Osteocyte (in vitro differentiated cells): ENCODE results near the gene RCOR1. TPM values are rescaled to one million over a fixed set of nuclear protein-coding genes. Genes with fewer than 3 reads are reported as not detected.

Experiments
- DNase-seq: peaks from one replicate; pipeline ENCODE4 v3.0.0; 2021; ENCODE audit warnings: mixed read lengths; ENCODE audit not compliant: unreplicated experiment; ENCODE audit errors: extremely low spot score
- H3K27ac Mint-ChIP-seq: one replicate; pipeline ENCODE4 v1.8.0; 2021; ENCODE audit warnings: mild to moderate bottlenecking, mixed read lengths; ENCODE audit not compliant: unreplicated experiment
- H3K27me3 Mint-ChIP-seq: one replicate; pipeline ENCODE4 v1.8.0; 2021; ENCODE audit warnings: mixed read lengths; ENCODE audit not compliant: unreplicated experiment
- H3K36me3 Mint-ChIP-seq: one replicate; pipeline ENCODE4 v1.8.0; 2021; ENCODE audit warnings: mixed read lengths; ENCODE audit not compliant: unreplicated experiment
- H3K4me1 Mint-ChIP-seq: one replicate; pipeline ENCODE4 v1.8.0; 2021; ENCODE audit warnings: mixed read lengths; ENCODE audit not compliant: unreplicated experiment
- H3K4me3 Mint-ChIP-seq: one replicate; pipeline ENCODE4 v1.8.0; 2021; ENCODE audit warnings: mild to moderate bottlenecking, moderate library complexity, mixed read lengths; ENCODE audit not compliant: unreplicated experiment
- H3K9me3 Mint-ChIP-seq: one replicate; pipeline ENCODE4 v1.8.0; 2021; ENCODE audit warnings: mixed read lengths; ENCODE audit not compliant: unreplicated experiment
- total RNA-seq: library from RNA; stranded (reverse); gene quantifications from 2 replicates; pipeline ENCODE4 v1.2.1, GENCODE V29; 2021
- TF ChIP-seq, protein P1 (sequence below): fragments of 200-600 bp; sonication (generic); IDR thresholded peaks from 2 replicates; pipeline ENCODE4 v1.5.0; 2021; ENCODE audit warnings: antibody characterized with exemption, mild to moderate bottlenecking, moderate library complexity

Gene RCOR1
- total RNA-seq, 1 donor from 2014 or later: 23.6 TPM

DNA sequence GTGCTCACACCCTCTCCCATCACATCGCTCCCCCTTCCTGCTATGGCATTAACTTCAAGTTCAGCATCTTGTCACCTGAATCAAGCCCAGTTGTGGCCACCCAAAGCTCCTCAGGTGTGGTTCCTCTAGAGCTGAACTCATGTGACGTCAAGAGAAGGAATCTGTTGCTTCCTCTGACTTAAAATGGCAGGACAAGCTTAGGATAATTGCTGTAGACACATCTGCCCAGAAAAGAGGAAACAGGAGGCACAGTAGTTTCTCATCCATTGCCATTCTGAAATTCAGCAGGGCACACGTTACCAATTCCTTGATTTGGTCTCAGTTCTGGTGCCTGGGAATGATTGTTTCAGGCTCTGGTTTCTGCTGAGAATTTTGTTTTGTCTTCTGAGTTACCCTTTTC, 52.1 kb downstream of the RCOR1 start:
- DNase-seq: no peak
- Mint-ChIP-seq H3K27me3 (no peaks in the 10 kb centered on the region), H3K4me1 (peaks cover 19% of the 10 kb centered on the region), H3K36me3 (no peaks in the 10 kb centered on the region), H3K4me3 (no peak overlapping the region), H3K27ac (no peak overlapping the region), H3K9me3 (no peaks in the 10 kb centered on the region)
- TF ChIP-seq, protein P1, sequence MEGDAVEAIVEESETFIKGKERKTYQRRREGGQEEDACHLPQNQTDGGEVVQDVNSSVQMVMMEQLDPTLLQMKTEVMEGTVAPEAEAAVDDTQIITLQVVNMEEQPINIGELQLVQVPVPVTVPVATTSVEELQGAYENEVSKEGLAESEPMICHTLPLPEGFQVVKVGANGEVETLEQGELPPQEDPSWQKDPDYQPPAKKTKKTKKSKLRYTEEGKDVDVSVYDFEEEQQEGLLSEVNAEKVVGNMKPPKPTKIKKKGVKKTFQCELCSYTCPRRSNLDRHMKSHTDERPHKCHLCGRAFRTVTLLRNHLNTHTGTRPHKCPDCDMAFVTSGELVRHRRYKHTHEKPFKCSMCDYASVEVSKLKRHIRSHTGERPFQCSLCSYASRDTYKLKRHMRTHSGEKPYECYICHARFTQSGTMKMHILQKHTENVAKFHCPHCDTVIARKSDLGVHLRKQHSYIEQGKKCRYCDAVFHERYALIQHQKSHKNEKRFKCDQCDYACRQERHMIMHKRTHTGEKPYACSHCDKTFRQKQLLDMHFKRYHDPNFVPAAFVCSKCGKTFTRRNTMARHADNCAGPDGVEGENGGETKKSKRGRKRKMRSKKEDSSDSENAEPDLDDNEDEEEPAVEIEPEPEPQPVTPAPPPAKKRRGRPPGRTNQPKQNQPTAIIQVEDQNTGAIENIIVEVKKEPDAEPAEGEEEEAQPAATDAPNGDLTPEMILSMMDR: no peak

DNA sequence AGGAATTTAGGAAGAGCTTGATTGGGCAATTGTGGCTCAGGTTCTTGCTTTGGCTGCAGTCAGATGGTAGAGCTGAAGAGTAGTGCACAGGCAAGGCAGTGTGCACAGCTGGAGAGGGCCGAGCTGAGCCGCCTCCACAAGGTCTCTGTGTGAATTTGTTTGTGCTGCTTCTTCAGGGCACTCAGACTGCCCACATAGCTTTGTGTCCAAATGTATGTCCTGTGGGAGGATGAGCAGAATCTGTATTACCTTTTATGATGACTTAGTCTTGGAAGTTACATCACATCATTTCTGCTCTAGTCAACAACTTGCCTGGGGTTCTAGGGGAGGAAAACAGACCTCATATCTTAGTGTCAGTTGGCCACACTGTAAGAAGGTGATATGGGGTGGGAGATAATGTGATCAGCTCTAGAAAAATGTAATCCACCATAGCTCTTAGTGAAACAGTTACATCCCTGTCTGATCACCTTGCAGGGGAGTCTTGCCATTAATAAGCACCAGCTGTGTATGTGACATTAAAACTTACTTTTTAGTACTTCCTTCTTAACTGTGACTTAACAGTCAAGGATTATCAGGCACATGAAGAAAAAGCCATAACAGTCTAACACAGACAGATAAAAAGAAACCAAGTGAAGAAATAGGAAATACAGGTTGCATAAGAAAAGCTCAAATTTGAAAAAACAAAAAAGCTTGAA, 53.4 kb downstream of the RCOR1 start:
- Mint-ChIP-seq H3K9me3 (no peaks in the 10 kb centered on the region), H3K27ac (peak overlapping the region; percentile 6), H3K4me1 (peaks cover 20% of the 10 kb centered on the region), H3K4me3 (no peak overlapping the region), H3K36me3 (no peaks in the 10 kb centered on the region), H3K27me3 (no peaks in the 10 kb centered on the region)
- no peak for DNase-seq
- TF ChIP-seq, protein P1: no peak

DNA sequence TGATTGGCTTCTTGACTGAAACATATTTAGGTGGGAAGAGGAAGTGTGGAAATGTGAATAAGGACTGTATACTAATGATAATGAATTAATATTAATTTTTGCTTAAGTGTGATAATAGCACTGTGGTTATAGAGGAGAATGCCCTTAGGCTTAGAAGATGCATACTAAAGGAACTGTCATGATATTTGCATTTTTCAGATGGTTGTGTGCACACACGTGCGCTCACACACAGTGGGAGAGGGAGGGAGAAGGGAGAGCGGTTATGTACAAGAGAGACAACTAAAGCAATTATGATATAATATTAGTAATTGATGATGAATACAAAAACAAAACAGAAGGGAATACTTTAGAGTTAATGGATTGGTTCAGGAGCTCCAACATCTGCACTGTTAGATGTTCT, 54.2 kb downstream of the RCOR1 start:
- Mint-ChIP-seq H3K27ac (peak overlapping the region; percentile 6), H3K4me1 (peaks cover 22% of the 10 kb centered on the region)
- no peak for DNase-seq

DNA sequence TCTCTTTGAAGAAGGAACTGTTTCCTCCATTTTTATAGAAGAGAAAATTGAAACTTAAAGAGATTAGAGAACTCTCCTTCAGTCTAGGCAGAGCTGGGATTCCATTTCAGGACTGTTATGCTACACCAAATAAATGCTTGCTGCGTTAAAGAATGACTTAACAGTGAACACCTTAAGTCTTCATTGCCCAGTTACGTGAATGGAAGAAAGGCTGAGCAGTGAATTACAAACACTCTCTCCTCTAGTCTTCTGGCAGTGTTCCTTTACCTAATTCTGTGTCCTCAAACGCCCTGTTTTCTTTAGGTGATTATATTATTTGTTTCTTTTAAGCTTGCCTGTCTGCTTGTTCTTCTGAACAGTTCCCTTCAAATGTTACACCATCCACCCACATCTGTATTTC, 59.7 kb downstream of the RCOR1 start:
- no peaks in the 10 kb centered on the region for H3K36me3 Mint-ChIP-seq
- TF ChIP-seq, protein P1: no peak
- peaks cover 38% of the 10 kb centered on the region for H3K4me1 Mint-ChIP-seq
- no peak for DNase-seq
- no peaks in the 10 kb centered on the region for H3K9me3 Mint-ChIP-seq
- H3K27me3 Mint-ChIP-seq: no peaks in the 10 kb centered on the region
- H3K4me3 Mint-ChIP-seq: no peak overlapping the region
- H3K27ac Mint-ChIP-seq: peak overlapping the region; percentile 60

More for the DNA sequence above, 54.2 kb downstream of the RCOR1 start:
- Mint-ChIP-seq H3K9me3 (no peaks in the 10 kb centered on the region), H3K36me3 (no peaks in the 10 kb centered on the region), H3K27me3 (no peaks in the 10 kb centered on the region), H3K4me3 (no peak overlapping the region)
- TF ChIP-seq, protein P1: no peak

DNA sequence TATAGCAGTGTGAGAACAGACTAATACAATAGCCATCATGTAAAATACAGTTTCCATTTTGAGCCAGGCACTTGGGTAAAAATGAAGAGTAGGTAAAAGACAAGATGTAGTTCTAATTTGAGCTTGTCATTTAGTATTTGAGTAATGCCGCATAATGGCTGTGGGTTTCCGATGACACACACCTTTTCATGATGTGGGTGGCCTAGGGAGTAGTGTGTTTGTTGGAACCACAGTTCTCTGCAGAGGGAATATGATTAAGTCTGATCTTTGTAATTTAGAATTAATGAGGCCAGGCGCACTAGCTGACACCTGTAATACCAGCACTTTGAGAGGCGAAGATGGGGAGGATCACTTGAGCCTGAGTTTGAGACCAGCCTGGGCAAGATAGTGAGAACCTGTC, 61.8 kb downstream of the RCOR1 start:
- no peaks in the 10 kb centered on the region for H3K27me3 Mint-ChIP-seq
- no peaks in the 10 kb centered on the region for H3K9me3 Mint-ChIP-seq
- peak overlapping the region; percentile 60 for H3K27ac Mint-ChIP-seq
- H3K4me3 Mint-ChIP-seq: no peak overlapping the region
- peaks cover 41% of the 10 kb centered on the region for H3K4me1 Mint-ChIP-seq
- H3K36me3 Mint-ChIP-seq: no peaks in the 10 kb centered on the region
- TF ChIP-seq, protein P1: no peak
- DNase-seq: no peak
